GM12878 (cell line): ENCODE data around the gene BDH1. TPM values are rescaled to one million over a fixed set of nuclear protein-coding genes. Genes with fewer than 3 reads are reported as not detected.

Experiments used
- ATAC-seq: fragments of 200-7000 bp; cut with Tn5 transposase; 3 replicates; pipeline ENCODE4 v1.9.1; 2020; ENCODE audit warnings: mild to moderate bottlenecking, moderate library complexity
- BruUV-seq: library from RNA; stranded (reverse); fragments of 400-500 nt; replicated peaks from 2 replicates; lab custom pipeline; 2021; lab: Mats Ljungman, UMichigan
- CTCF ChIA-PET: fragments of 300-600 bp; sonication (Branson Sonifier 250); formaldehyde crosslinking; extraction: SDS; loops from one replicate; lab custom pipeline; 2021; ENCODE audit warnings: inconsistent platforms; lab: Yijun Ruan, JAX
- POLR2A ChIA-PET: fragments of 350-600 bp; formaldehyde crosslinking; extraction: SDS; loops from one replicate; lab custom pipeline; 2021; ENCODE audit warnings: inconsistent platforms; lab: Charles Lee
- RAD21 ChIA-PET: fragments of 300-600 bp; sonication (Branson Sonifier 250); formaldehyde crosslinking; loops from one replicate; lab custom pipeline; 2023; ENCODE audit warnings: antibody characterized with exemption; ENCODE audit not compliant: unreplicated experiment; lab: Charles Lee
- SMC1A ChIA-PET: fragments of 300-600 bp; sonication (Branson Sonifier 250); formaldehyde crosslinking; loops from one replicate; lab custom pipeline; 2023; ENCODE audit not compliant: unreplicated experiment, uncharacterized antibody; lab: Charles Lee
- DNase-seq: peaks from one replicate; pipeline ENCODE4 v3.0.0-alpha.2; 2011; ENCODE audit warnings: low read depth, low spot score
- FAIRE-seq: peaks from 3 replicates; lab custom pipeline; 2011; peaks lifted over from hg19 to GRCh38; lab: Jason Lieb, UNC
- H2AFZ ChIP-seq: 2 replicates; pipeline ENCODE4 v1.6.0; 2011; ENCODE audit warnings: low read depth, low read length, control low read depth; ENCODE audit not compliant: control insufficient read depth
- H3K27ac ChIP-seq: 2 replicates; pipeline ENCODE4 v1.5.1; 2011; ENCODE audit warnings: control low read depth; ENCODE audit not compliant: control insufficient read depth, insufficient read depth
- H3K27me3 ChIP-seq, 2 experiments: replicated peaks in 1 of 2; 2 replicates each; pipeline versions ENCODE4 v1.6.0 to v1.6.1; 2011; ENCODE audit warnings: low read length in 1 of 2; ENCODE audit not compliant: control insufficient read depth in 2 of 2, insufficient read depth in 2 of 2
- H3K36me3 ChIP-seq, 2 experiments: 2 replicates each; pipeline ENCODE4 v1.5.1; 2011; ENCODE audit warnings: low read length in 1 of 2; ENCODE audit not compliant: control insufficient read depth in 2 of 2, insufficient read depth in 2 of 2
- H3K4me1 ChIP-seq: 2 replicates; pipeline ENCODE4 v1.6.1; 2011; ENCODE audit warnings: mild to moderate bottlenecking, low read length, moderate library complexity, mixed read lengths; ENCODE audit not compliant: control insufficient read depth, insufficient read depth
- H3K4me2 ChIP-seq: 2 replicates; pipeline ENCODE4 v1.6.0; 2011; ENCODE audit warnings: control low read depth; ENCODE audit not compliant: control insufficient read depth, insufficient read depth
- H3K4me3 ChIP-seq: fragments of 200-600 bp; sonication (generic); 2 replicates; pipeline ENCODE4 v1.5.1; 2016
- H3K79me2 ChIP-seq: 2 replicates; pipeline ENCODE4 v1.6.0; 2011; ENCODE audit warnings: low read length; ENCODE audit not compliant: control insufficient read depth, insufficient read depth
- H3K9ac ChIP-seq: 2 replicates; pipeline ENCODE4 v1.8.0; 2011; ENCODE audit warnings: low read length, control low read depth, mixed read lengths; ENCODE audit not compliant: control insufficient read depth, insufficient read depth
- H3K9me3 ChIP-seq: replicated peaks from 3 replicates; pipeline ENCODE4 v1.5.1; 2011; ENCODE audit warnings: mild to moderate bottlenecking, low read length; ENCODE audit not compliant: control insufficient read depth, insufficient read depth
- H4K20me1 ChIP-seq: 2 replicates; pipeline ENCODE4 v1.6.0; 2011; ENCODE audit not compliant: control insufficient read depth, insufficient read depth
- CREM ChIP-seq: IDR thresholded peaks from 2 replicates; pipeline ENCODE4 v1.6.1; 2014; ENCODE audit warnings: antibody characterized with exemption, low read depth
- EP300 ChIP-seq, 2 experiments: fragments of 150-350 bp in 1 of 2; IDR thresholded peaks; 2 replicates each; pipeline ENCODE4 v1.6.1; 2011 to 2012; ENCODE audit warnings: low read depth in 2 of 2, low read length in 2 of 2, borderline replicate concordance in 1 of 2, improper control_type of control experiment in 1 of 2, inconsistent platforms in 1 of 2; ENCODE audit not compliant: control insufficient read depth in 1 of 2
- HDGF ChIP-seq: fragments of 450-650 bp; IDR thresholded peaks from 2 replicates; pipeline ENCODE4 v1.6.1; 2016; ENCODE audit warnings: antibody characterized with exemption
- KDM1A ChIP-seq: fragments of 200-600 bp; sonication (generic); IDR thresholded peaks from 2 replicates; pipeline ENCODE4 v1.6.1; 2016; ENCODE audit warnings: borderline replicate concordance
- NFIC ChIP-seq: IDR thresholded peaks from 2 replicates; pipeline ENCODE4 v1.6.1; 2012; ENCODE audit warnings: low read depth, mild to moderate bottlenecking, inconsistent platforms, low read length, moderate library complexity
- POU2F2 ChIP-seq: IDR thresholded peaks from 3 replicates; pipeline ENCODE4 v1.6.1; 2011; ENCODE audit warnings: low read depth, mild to moderate bottlenecking, low read length, borderline replicate concordance
- SREBF2 ChIP-seq: IDR thresholded peaks from 2 replicates; pipeline ENCODE4 v1.6.1; 2012; ENCODE audit warnings: mild to moderate bottlenecking, low read length
- ZNF217 ChIP-seq: fragments of 450-650 bp; IDR thresholded peaks from 2 replicates; pipeline ENCODE4 v1.6.1; 2017; ENCODE audit warnings: antibody characterized with exemption, mild to moderate bottlenecking
- ZNF384 ChIP-seq: IDR thresholded peaks from 2 replicates; pipeline ENCODE4 v1.6.1; 2012; ENCODE audit warnings: low read depth, mild to moderate bottlenecking, low read length, improper control_type of control experiment, borderline replicate concordance
- ZSCAN29 ChIP-seq: fragments of 450-650 bp; IDR thresholded peaks from 2 replicates; pipeline ENCODE4 v1.6.1; 2017; ENCODE audit warnings: mild to moderate bottlenecking, moderate library complexity
- WGBS: methylation state at CpG from one replicate; pipeline ENCODE4 v1.1.6; 2016; ENCODE audit warnings: low lambda C conversion rate; ENCODE audit not compliant: insufficient replicate concordance, insufficient coverage; ENCODE audit errors: missing lambda C conversion rate; 5-methylcytosine and 5-hydroxymethylcytosine counted together
- in situ Hi-C: fragments of 300-500 bp; cut with MboI; formaldehyde crosslinking; loops from 9 replicates; pipeline ENCODE4 v1.14.3; 2018; ENCODE audit warnings: mixed read lengths
- intact Hi-C: fragments of 100-400 bp; cut with micrococcal nuclease; formaldehyde crosslinking; loops from one replicate; pipeline ENCODE4 v1.14.2; 2022; ENCODE audit not compliant: unreplicated experiment
- polyA plus RNA-seq, 11 experiments: library from polyadenylated mRNA; depleted of rRNA in 4 of 11; unstranded in 6 of 11; stranded (reverse) in 5 of 11; fragments of >200 nt; fragmentation: Nextera tagmentation in 4 of 11; fragmentation: Illumina TruSeq in 1 of 11; extraction: Ambion mirVana in 4 of 11; extraction: Trizol in 1 of 11; gene quantifications; 1 replicate in 1 of 11; 2 replicates in 10 of 11; pipeline versions ENCODE4 v1.2.1 to v1.2.3, GENCODE V29; 2011 to 2016; ENCODE audit warnings: inconsistent platforms in 2 of 11, missing spikeins in 2 of 11, low read depth in 1 of 11
- total RNA-seq, 4 experiments: library from RNA; depleted of rRNA in 3 of 4; stranded (reverse); fragments of >200 nt in 3 of 4; fragmentation: Illumina TruSeq in 1 of 4; extraction: Trizol in 1 of 4; gene quantifications; 2 replicates each; pipeline versions ENCODE4 v1.2.1 to v1.2.3, GENCODE V29; 2013 to 2021

The BDH1 gene
- total and polyA plus RNA-seq, 10 of the 15 experiments (the other 5 are each of a cell fraction or from before 2014, with no cell fraction given), result 11.3 to 84.5 (median 60.3) TPM

GRCh38 chr3:197580253-197580691 lies 24.5 kb upstream of the BDH1 start:
- H3K9me3 ChIP-seq, result no peaks in the 10 kb centered on the region; the same call in 2 of the 3 replicates
- no TSS peak for BruUV-seq
- intact Hi-C loops (no loop called here), in situ Hi-C loops (no loop called here)
- H2AFZ ChIP-seq, result no peak overlapping the region
- no peaks in the 10 kb centered on the region for H3K79me2 ChIP-seq
- ChIA-PET RAD21 (no interaction called here), SMC1A (no interaction called here), POLR2A (no interaction called here), CTCF (no interaction called here)
- no peak overlapping the region for H3K27ac ChIP-seq
- no peaks in the 10 kb centered on the region for H3K4me1 ChIP-seq
- H3K4me3 ChIP-seq, result no peak overlapping the region
- no peak for FAIRE-seq
- no peaks in the 10 kb centered on the region for H4K20me1 ChIP-seq
- no peaks in the 10 kb centered on the region for H3K36me3 ChIP-seq
- WGBS, result 72% methylated on average over 9 of the region's 9 CpGs
- H3K4me2 ChIP-seq, result no peak overlapping the region
- TF ChIP-seq NFIC, result no peak
- DNase-seq, result no peak
- no peak for ATAC-seq
- no peak overlapping the region for H3K9ac ChIP-seq
- no peaks in the 10 kb centered on the region for H3K27me3 ChIP-seq

- Histone ChIP-seq H3K4me3 (no peak overlapping the region), H3K9ac (no peak overlapping the region), H3K9me3 (no peaks in the 10 kb centered on the region; the same call in 2 of the 3 replicates), H3K79me2 (no peaks in the 10 kb centered on the region), H3K4me1 (no peaks in the 10 kb centered on the region), H3K4me2 (no peak overlapping the region), H3K36me3 (no peaks in the 10 kb centered on the region), H4K20me1 (no peaks in the 10 kb centered on the region), H3K27ac (no peak overlapping the region), H2AFZ (no peak overlapping the region), H3K27me3 (no peaks in the 10 kb centered on the region)
- ChIA-PET RAD21 (no interaction called here), SMC1A (interaction anchor here (0.8 kb wide), 1 partner anchor 19 kb away, joined by 4 read pairs; no protein-coding TSS in a partner anchor), CTCF (no interaction called here), POLR2A (no interaction called here)
- BruUV-seq, result no TSS peak
- FAIRE-seq (no peak), ATAC-seq (no peak), DNase-seq (no peak)
- TF ChIP-seq ZNF384, result no peak
- no peak for TF ChIP-seq KDM1A
- TF ChIP-seq SREBF2, result no peak
- TF ChIP-seq CREM, result no peak
- no peak for TF ChIP-seq EP300 (IDR thresholded peaks at IDR 0.05; ENCODE audit: borderline replicate concordance in 1 of 2, control insufficient read depth in 1 of 2, low read depth in 2 of 2, low read length in 2 of 2)
- no peak for TF ChIP-seq ZNF217
- no peak for TF ChIP-seq POU2F2
- no peak for TF ChIP-seq ZSCAN29
- TF ChIP-seq HDGF, result no peak
- 52% methylated on average over 6 of the region's 6 CpGs for WGBS
- in situ Hi-C loops, result no loop called here
- intact Hi-C loops, result no loop called here
Observed at GRCh38 chr3:197578376-197578775, 22.6 kb upstream of the BDH1 start.
